Measurements from ENCODE around the gene HOXC4.
"Not testable (repeated sequence)": the region's sequence is repeated elsewhere in the genome, so short reads cannot be mapped to it uniquely, and the experiment has no call there.

Gene HOXC4

DNA sequence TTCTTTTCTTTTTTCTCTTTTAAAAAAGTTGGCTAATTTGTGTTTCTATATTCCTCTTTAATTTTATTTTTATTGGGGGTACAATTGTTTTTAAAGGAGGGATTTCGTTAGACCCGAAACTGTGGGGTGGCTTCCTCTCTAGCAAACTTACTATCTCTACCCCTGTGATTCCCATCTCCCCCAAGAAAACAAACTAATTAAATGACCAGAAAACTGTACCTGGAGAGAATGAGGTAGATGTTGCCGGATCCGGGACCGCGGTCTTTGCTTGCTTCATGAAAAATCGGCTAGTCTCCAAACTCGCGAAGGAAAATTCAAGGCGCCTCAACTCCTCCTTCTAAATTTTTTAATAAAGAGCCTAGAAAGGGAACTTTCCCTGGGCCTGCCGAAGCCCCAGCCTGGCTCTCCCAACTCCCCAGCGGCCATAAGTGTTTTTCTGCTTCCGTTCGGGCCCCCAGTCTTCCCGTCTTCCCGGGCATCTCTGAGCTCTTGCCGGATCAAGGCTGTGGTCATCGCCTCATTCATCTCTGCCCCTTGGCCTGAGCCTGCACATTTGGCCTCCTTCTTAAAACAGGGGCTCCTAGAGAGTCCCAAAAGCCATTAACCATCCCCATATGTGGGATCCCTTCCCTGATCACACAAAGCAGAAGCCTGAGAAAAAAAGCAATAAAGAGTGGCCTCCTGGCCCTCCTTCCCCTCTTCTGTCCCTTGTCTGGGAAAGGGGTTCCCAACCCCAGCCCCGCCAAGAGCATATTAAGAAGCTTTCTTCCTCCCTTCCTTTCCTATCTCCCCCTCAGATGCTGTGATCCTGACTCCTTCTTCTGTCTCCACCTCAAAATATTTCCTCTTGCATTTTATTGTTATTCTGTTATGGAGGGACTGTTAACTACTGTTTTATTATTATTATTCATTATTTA lies 26.6 kb downstream of the HOXC4 start:
- DNase-seq, H3K9me3 Mint-ChIP-seq, H3K4me3 Mint-ChIP-seq, CTCF ChIA-PET, H3K36me3 Mint-ChIP-seq: not testable (repeated sequence)
- peaks cover 31% of the 10 kb centered on the region for H3K4me1 Mint-ChIP-seq
- H3K27ac Mint-ChIP-seq: peak overlapping the region; percentile 85
- peaks cover 54% of the 10 kb centered on the region for H3K27me3 Mint-ChIP-seq

DNA sequence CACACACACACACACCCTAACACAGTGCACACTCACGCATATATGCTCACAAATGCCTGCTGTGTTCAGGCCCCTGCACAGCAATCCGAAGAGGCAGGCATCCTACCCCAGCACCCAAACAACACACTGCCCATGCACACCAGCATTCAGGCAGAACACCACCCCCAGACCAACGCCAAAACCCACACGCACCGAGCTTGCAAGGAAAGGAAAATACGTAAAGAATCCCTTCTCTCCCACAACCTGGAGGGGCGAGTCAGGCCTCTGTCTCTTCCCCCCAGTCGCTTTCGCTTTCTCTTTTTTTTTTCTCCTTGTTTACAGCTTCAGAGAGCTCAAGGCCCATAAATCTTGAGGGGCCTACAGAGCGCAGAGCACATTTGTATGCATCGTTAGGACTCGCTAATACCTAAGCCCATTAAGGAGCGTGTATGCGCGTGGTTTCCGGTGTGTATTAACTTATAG lies 27.4 kb downstream of the HOXC4 start:
- peaks cover 56% of the 10 kb centered on the region for H3K27me3 Mint-ChIP-seq
- H3K9me3 Mint-ChIP-seq, CTCF ChIA-PET, H3K36me3 Mint-ChIP-seq: not testable (repeated sequence)
- H3K4me3 Mint-ChIP-seq: peak overlapping the region; percentile 86
- H3K27ac Mint-ChIP-seq: peak overlapping the region; percentile 85
- peak; percentile 61 for DNase-seq
- H3K4me1 Mint-ChIP-seq: peaks cover 31% of the 10 kb centered on the region

DNA sequence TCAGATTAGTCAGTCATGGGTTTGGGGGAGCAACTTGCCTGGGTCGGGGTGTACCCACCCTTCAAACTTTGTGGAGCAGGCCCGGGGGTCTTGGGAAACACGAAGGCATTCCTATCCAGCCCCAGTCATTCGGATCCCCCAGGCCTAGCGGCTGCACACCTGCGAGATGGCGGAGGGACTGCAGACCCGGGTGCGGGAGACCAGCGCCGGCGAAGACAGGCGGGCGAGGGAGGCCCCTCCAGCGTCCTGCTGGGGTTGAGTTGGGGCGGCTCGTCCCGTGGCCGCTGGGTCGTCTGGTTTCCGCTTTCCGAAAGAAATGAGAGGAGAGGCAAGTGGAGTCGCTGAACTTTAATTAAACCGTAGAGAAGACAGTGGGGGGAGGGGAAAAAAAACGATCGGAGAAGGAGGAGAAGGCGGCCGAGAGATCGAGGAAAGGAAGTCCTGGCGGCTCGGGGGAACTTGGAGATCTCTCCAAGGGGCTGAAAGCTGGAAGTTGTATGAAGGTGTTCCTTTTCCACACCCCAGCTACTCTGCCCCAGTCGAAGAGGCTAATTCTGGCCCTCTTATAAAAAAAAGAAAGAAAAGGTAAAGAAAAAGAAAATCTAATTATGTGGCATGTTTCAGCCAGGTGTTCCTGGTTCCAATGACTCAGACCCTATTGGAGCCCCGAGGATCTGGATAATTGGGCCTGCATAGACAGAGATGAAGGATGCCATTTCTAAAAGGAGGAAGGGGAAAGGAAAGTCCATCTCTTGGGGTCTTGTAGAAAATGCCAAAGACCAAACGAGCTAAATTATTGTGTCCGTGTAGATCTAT lies 28.2 kb downstream of the HOXC4 start:
- H3K4me1 Mint-ChIP-seq: peaks cover 31% of the 10 kb centered on the region
- H3K36me3 Mint-ChIP-seq, CTCF ChIA-PET, H3K9me3 Mint-ChIP-seq: not testable (repeated sequence)
- peaks cover 56% of the 10 kb centered on the region for H3K27me3 Mint-ChIP-seq
- H3K27ac Mint-ChIP-seq: peak overlapping the region; percentile 85
- peak overlapping the region; percentile 86 for H3K4me3 Mint-ChIP-seq
- peak; percentile 51 for DNase-seq

DNA sequence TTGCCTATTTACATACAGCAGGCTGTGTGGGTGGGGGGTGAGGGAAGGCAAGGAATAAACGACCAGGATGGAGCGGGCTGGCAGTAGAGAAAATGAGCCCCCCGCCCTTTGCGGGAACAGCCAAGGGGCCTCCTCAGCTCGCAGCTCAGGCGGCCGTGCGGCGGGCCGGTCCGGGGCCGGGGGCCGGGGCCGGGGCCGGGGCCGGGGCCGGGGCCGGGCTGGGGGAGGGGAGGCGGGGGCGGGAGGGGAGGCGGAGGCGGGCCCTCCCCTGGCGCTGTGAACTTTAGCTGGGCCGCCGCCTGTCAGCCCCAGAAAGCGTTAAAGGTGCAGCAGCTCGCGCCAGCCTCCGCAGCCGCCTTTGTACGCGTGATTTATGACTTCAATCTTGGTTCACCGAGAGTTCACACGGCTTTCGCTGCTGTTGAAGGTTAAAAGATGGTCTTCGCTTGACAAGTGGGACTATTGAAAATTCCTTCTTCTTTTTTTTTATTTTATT lies 28.8 kb downstream of the HOXC4 start:
- Mint-ChIP-seq H3K27ac (peak overlapping the region; percentile 85), H3K9me3 (no peaks in the 10 kb centered on the region), H3K27me3 (peaks cover 56% of the 10 kb centered on the region), H3K4me1 (peaks cover 31% of the 10 kb centered on the region), H3K4me3 (peak overlapping the region; percentile 86), H3K36me3 (no peaks in the 10 kb centered on the region)
- peak; percentile 66 for DNase-seq
- CTCF ChIA-PET: no interaction called here

DNA sequence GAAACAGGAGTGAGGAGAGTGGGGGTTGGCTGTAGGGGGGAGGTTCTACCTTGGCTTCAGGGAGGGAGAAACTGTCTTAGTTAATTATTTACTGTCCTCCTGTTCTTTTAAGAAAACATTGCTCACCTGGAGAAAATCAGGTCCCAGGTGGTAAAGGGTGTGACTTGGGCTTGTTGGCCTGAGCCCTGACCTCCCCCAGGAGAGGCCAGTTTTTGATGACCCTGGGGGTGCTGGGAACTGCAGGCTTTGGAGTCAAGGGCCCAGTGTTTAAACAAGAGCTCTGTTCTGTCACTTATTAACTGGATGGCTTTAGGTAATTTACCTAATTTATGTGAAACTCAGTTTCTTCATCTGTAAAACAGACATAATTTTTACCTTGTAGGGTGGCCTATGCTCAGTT lies 34.4 kb downstream of the HOXC4 start:
- H3K4me3 Mint-ChIP-seq, H3K36me3 Mint-ChIP-seq, DNase-seq, H3K9me3 Mint-ChIP-seq, H3K27ac Mint-ChIP-seq, CTCF ChIA-PET: not testable (repeated sequence)
- Mint-ChIP-seq H3K4me1 (peaks cover 22% of the 10 kb centered on the region), H3K27me3 (peaks cover 77% of the 10 kb centered on the region)

DNA sequence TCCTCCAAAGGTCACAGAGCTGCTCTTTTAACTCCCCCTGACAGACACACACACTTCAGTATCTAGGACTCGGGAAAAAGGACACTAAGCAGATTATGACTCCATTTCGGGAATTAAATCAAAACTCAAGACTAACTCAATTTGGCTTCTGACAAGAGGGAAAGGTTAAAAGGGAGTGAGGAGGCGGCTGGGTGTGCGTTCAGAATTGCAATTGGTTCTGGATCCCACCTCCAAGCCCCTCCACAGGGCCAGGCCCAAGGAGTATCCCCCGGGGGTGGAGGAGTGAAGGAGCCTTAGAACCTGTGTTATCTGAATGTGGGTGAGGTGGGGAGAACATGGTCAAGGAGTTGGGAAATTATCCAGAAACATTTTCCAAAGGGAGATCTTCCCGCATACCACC lies 35.8 kb downstream of the HOXC4 start:
- peaks cover 74% of the 10 kb centered on the region for H3K27me3 Mint-ChIP-seq
- not testable (repeated sequence) for H3K4me3 Mint-ChIP-seq

DNA sequence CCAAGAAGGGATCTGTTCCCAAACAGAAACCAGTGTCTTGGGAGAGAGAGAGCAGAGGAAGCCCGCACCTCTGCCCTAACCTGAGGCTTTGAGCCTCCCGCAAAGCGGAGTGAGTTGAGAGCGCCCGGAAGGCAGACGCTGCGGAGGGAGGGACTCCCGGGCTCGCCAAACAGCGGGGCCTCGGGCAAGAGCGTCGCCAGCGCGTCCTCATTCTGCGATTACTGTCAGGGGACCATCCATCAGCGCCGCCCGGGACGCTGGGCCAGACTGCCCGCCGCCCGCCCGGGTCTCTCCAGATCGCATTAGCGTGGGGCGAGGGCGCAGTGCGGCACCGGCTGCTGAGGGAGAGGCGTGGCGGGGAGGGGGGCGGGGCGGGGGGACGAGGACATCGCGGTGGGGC lies 36.7 kb downstream of the HOXC4 start:
- H3K36me3 Mint-ChIP-seq, H3K27ac Mint-ChIP-seq, CTCF ChIA-PET, H3K9me3 Mint-ChIP-seq: not testable (repeated sequence)
- peaks cover 74% of the 10 kb centered on the region for H3K27me3 Mint-ChIP-seq
- peak overlapping the region; percentile 56 for H3K4me3 Mint-ChIP-seq
- DNase-seq: peak; percentile 39
- H3K4me1 Mint-ChIP-seq: peaks cover 15% of the 10 kb centered on the region

More for the DNA sequence above, 35.8 kb downstream of the HOXC4 start:
- peaks cover 15% of the 10 kb centered on the region for H3K4me1 Mint-ChIP-seq
- DNase-seq, H3K27ac Mint-ChIP-seq, CTCF ChIA-PET, H3K36me3 Mint-ChIP-seq, H3K9me3 Mint-ChIP-seq: not testable (repeated sequence)

DNA sequence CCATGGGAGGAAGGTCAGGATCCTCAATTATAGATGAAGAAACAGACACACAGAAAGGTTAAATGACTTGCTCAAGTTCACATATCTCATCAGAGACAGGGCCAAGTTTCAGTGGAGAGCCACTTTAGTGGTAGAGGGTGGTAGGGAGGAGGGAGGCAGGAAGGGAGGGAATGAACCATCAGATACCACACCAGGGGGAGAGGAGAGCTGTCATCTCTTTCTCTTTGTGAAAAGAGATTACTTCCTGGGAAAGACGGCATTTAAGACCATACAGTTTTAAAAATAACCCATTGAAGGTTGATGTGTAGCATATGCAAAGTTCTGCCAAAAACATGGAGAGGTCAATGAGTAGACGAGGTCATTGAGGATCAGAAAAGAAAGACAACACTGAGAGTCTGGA lies 39.3 kb downstream of the HOXC4 start:
- H3K4me3 Mint-ChIP-seq, CTCF ChIA-PET, H3K27ac Mint-ChIP-seq, H3K9me3 Mint-ChIP-seq, DNase-seq, H3K36me3 Mint-ChIP-seq: not testable (repeated sequence)
- Mint-ChIP-seq H3K4me1 (peaks cover 15% of the 10 kb centered on the region), H3K27me3 (peaks cover 79% of the 10 kb centered on the region)

DNA sequence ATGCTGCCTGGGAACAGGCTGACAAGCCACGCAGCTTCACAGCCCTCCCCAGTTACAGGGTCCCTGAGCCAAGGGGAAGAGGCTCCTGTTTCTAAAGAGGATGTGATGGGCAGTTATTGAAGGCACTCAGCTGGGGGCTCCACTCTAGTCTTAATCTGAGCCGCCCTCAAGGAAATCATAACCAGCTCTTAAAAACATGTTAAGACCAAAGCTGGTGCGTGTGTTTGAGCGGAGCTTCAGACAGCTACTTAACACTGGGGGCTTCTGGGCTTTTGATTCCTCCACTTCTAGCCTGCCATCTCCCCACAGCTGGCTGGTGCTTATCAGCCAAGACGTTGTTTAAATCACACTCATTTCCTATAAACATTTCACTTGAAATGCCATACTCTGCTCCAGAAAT lies 42.3 kb downstream of the HOXC4 start:
- H3K4me3 Mint-ChIP-seq, DNase-seq, H3K36me3 Mint-ChIP-seq, CTCF ChIA-PET, H3K4me1 Mint-ChIP-seq, H3K27ac Mint-ChIP-seq, H3K9me3 Mint-ChIP-seq: not testable (repeated sequence)
- H3K27me3 Mint-ChIP-seq: peaks cover 75% of the 10 kb centered on the region

DNA sequence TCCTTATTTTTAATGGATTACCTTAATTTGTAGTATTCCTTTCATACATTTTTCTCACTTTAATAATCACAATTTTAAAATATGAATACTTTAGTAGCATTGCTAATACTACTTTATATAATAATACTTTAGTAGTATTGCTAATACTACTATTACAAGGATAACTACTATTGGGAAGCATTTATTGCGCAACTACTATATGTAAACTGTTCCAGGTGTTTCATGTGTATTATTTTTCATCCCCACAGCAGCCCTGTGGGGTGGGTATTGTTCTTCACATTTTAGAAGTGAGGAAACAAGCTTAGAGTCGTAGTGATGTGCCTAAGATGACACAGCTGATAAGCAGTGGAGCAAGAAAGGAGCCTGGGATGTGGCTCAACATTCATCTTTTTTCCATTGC lies 45.0 kb downstream of the HOXC4 start:
- H3K4me1 Mint-ChIP-seq, H3K9me3 Mint-ChIP-seq, H3K36me3 Mint-ChIP-seq, DNase-seq, H3K4me3 Mint-ChIP-seq, H3K27ac Mint-ChIP-seq, CTCF ChIA-PET: not testable (repeated sequence)
- peaks cover 77% of the 10 kb centered on the region for H3K27me3 Mint-ChIP-seq

DNA sequence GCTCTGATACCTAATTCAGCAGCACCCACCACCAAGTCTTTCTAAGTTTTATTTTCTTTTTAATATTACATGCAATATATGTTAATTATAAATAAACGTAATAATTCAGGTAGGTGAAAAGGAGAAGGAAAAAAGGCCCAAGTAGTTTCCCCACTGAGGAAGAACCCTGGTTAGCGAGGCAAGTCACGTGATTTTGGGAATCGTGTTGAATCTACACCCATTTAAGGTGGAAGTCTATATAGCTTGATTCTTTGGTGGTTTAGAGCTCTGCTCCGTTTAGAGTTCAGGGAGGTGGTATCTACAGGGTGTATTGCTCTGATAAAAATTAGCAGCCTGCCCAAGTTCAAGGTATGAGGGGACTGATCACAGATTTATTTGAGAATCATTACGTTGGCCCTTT lies 47.0 kb downstream of the HOXC4 start:
- H3K36me3 Mint-ChIP-seq, H3K9me3 Mint-ChIP-seq, H3K4me3 Mint-ChIP-seq, H3K27ac Mint-ChIP-seq, CTCF ChIA-PET, DNase-seq, H3K4me1 Mint-ChIP-seq: not testable (repeated sequence)
- peaks cover 81% of the 10 kb centered on the region for H3K27me3 Mint-ChIP-seq

DNA sequence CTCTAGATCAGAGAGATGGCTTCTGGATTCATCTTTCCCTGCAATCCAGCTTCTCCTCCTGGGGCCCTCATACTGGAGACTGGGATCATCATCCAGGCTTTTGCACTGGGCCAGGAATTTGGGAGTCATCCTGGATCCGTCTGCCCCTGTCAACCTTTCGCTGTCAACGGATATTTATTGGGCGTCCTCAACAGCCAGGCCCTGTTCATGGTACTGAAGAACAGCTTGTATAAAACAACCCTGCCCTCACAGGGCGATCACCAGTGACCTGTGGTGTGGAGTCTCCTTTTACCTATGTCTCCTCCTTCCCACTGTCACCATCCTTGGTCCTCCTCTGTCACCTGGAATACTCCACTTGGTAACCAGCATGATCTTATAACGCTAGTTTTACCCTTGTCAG lies 48.6 kb downstream of the HOXC4 start:
- H3K27ac Mint-ChIP-seq, H3K4me1 Mint-ChIP-seq, DNase-seq, H3K36me3 Mint-ChIP-seq, CTCF ChIA-PET, H3K4me3 Mint-ChIP-seq, H3K9me3 Mint-ChIP-seq: not testable (repeated sequence)
- H3K27me3 Mint-ChIP-seq: peaks cover 83% of the 10 kb centered on the region

DNA sequence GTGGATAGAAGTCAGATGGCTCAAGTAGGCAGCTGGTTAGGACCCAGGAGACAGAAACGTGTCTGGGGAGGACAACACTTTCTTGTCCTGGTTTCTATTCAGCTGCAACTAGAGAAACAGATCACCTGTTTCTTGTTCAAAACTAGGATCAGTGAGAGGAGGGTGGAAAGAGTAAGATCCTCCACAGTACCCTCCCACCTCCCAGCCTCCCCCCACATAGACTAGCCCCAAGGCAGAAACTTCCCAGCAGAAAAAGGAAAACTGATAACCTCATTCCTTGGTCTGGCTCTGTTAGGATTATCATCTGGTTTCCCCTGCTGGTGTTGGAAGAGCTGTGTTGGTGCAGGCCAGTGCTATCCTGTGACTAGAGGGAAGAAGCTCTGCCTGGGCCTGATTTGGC lies 50.2 kb downstream of the HOXC4 start:
- CTCF ChIA-PET, H3K9me3 Mint-ChIP-seq, H3K36me3 Mint-ChIP-seq, H3K4me3 Mint-ChIP-seq, H3K27ac Mint-ChIP-seq, DNase-seq, H3K4me1 Mint-ChIP-seq: not testable (repeated sequence)
- peaks cover 88% of the 10 kb centered on the region for H3K27me3 Mint-ChIP-seq
